ENCODE data around the gene HAUS5.
"Not testable (repeated sequence)": the region's sequence is repeated elsewhere in the genome, so short reads cannot be mapped to it uniquely, and the experiment has no call there.

- not testable (repeated sequence) for TF ChIP-seq CTCF (IDR thresholded peaks at IDR 0.05); ZFX (IDR thresholded peaks at IDR 0.05; ENCODE audit: borderline replicate concordance)
These were observed 8.1 kb upstream of the HAUS5 start for GRCh38 chr19:35604436-35604835.

Measured in 22Rv1 (cell line).